IMR-90 (cell line): ENCODE data around the gene PATL2. TPM values are rescaled to one million over a fixed set of nuclear protein-coding genes. Genes with fewer than 3 reads are reported as not detected.

Experiments used
- ATAC-seq: fragments of 200-7000 bp; cut with Tn5 transposase; 2 replicates; pipeline ENCODE4 v1.9.1; 2020; ENCODE audit warnings: low read depth, mild to moderate bottlenecking, moderate library complexity
- BruUV-seq: library from RNA; stranded (reverse); fragments of 400-500 nt; replicated peaks from 2 replicates; lab custom pipeline; 2021; lab: Mats Ljungman, UMichigan
- CTCF ChIA-PET: fragments of 300-600 bp; formaldehyde crosslinking; extraction: SDS; loops from one replicate; lab custom pipeline; 2021; ENCODE audit warnings: antibody characterized with exemption; lab: Yijun Ruan, JAX
- POLR2A ChIA-PET: fragments of 300-600 bp; sonication (Branson Sonifier 250); formaldehyde crosslinking; loops from one replicate; lab custom pipeline; 2022; ENCODE audit warnings: antibody characterized with exemption; ENCODE audit not compliant: unreplicated experiment; lab: Charles Lee
- DNase-seq: peaks from one replicate; pipeline ENCODE4 v3.0.0; 2013
- H2AFZ ChIP-seq: replicated peaks from 2 replicates; pipeline ENCODE3; 2013; ENCODE audit warnings: low read length, mild to moderate bottlenecking; ENCODE audit not compliant: poor library complexity
- H2AK5ac ChIP-seq: 2 replicates; pipeline ENCODE4 v1.6.1; 2013; ENCODE audit warnings: low read depth, low read length, inconsistent platforms
- H2AK9ac ChIP-seq: replicated peaks from 2 replicates; pipeline ENCODE3; 2013; ENCODE audit warnings: mild to moderate bottlenecking, low read depth, low read length, moderate library complexity; ENCODE audit not compliant: poor library complexity
- H2BK120ac ChIP-seq: 2 replicates; pipeline ENCODE4 v1.6.1; 2013; ENCODE audit warnings: low read depth, low read length, inconsistent platforms
- H2BK15ac ChIP-seq: 3 replicates; pipeline ENCODE4 v1.6.1; 2013; ENCODE audit warnings: low read depth, low read length, inconsistent platforms
- H2BK20ac ChIP-seq: 2 replicates; pipeline ENCODE4 v1.6.1; 2013; ENCODE audit warnings: low read depth, mild to moderate bottlenecking, inconsistent platforms, low read length, moderate library complexity
- H2BK5ac ChIP-seq: 2 replicates; pipeline ENCODE4 v1.6.1; 2013; ENCODE audit warnings: mild to moderate bottlenecking, low read depth, low read length, inconsistent platforms; ENCODE audit not compliant: poor library complexity, severe bottlenecking
- H3K14ac ChIP-seq: replicated peaks from 2 replicates; pipeline ENCODE4 v1.6.1; 2013; ENCODE audit warnings: low read depth, low read length, inconsistent platforms
- H3K18ac ChIP-seq: 2 replicates; pipeline ENCODE4 v1.6.1; 2013; ENCODE audit warnings: low read depth, low read length, control low read depth
- H3K23ac ChIP-seq: 2 replicates; pipeline ENCODE4 v1.6.1; 2013; ENCODE audit warnings: low read depth, low read length, inconsistent platforms
- H3K27ac ChIP-seq: 2 replicates; pipeline ENCODE4 v1.5.1; 2013; ENCODE audit warnings: mild to moderate bottlenecking, control low read depth, low read length; ENCODE audit not compliant: insufficient read depth
- H3K27me3 ChIP-seq: 2 replicates; pipeline ENCODE4 v1.6.1; 2013; ENCODE audit warnings: low read length; ENCODE audit not compliant: control insufficient read depth, insufficient read depth
- H3K36me3 ChIP-seq: 2 replicates; pipeline ENCODE4 v1.6.1; 2013; ENCODE audit warnings: low read length, mixed read lengths; ENCODE audit not compliant: control insufficient read depth, insufficient read depth
- H3K4ac ChIP-seq: 2 replicates; pipeline ENCODE4 v1.6.1; 2013; ENCODE audit warnings: low read depth, low read length, inconsistent platforms
- H3K4me1 ChIP-seq: 2 replicates; pipeline ENCODE4 v1.6.1; 2013; ENCODE audit warnings: low read length, mixed read lengths; ENCODE audit not compliant: control insufficient read depth, insufficient read depth
- H3K4me2 ChIP-seq: 2 replicates; pipeline ENCODE4 v1.6.1; 2013; ENCODE audit warnings: low read depth, mild to moderate bottlenecking, control low read depth, low read length, moderate library complexity
- H3K4me3 ChIP-seq: 2 replicates; pipeline ENCODE4 v1.5.1; 2013; ENCODE audit warnings: low read depth, mild to moderate bottlenecking, control low read depth, low read length, moderate library complexity; ENCODE audit not compliant: insufficient read depth
- H3K56ac ChIP-seq: 2 replicates; pipeline ENCODE4 v1.6.1; 2013; ENCODE audit warnings: low read length, inconsistent platforms; ENCODE audit not compliant: insufficient read depth; ENCODE audit errors: extremely low read depth
- H3K79me1 ChIP-seq, 2 experiments: 2 replicates each; pipeline ENCODE4 v1.6.1; 2013; ENCODE audit warnings: low read length in 2 of 2, inconsistent platforms in 1 of 2, low read depth in 1 of 2
- H3K9ac ChIP-seq: 2 replicates; pipeline ENCODE4 v1.6.1; 2013; ENCODE audit warnings: low read depth, low read length, control low read depth
- H3K9me1 ChIP-seq: 2 replicates; pipeline ENCODE4 v1.6.1; 2013; ENCODE audit warnings: low read length, inconsistent platforms; ENCODE audit not compliant: insufficient read depth
- H3K9me3 ChIP-seq: 2 replicates; pipeline ENCODE4 v1.6.1; 2013; ENCODE audit warnings: low read length; ENCODE audit not compliant: control insufficient read depth, insufficient read depth
- H4K20me1 ChIP-seq: 2 replicates; pipeline ENCODE4 v1.6.1; 2013; ENCODE audit warnings: low read length, inconsistent platforms; ENCODE audit not compliant: insufficient read depth
- H4K5ac ChIP-seq: 2 replicates; pipeline ENCODE4 v1.6.1; 2013; ENCODE audit warnings: mild to moderate bottlenecking, low read depth, low read length, control low read depth
- H4K8ac ChIP-seq, 2 experiments: 2 replicates each; pipeline ENCODE4 v1.6.1; 2013; ENCODE audit warnings: low read depth in 2 of 2, low read length in 2 of 2, control low read depth in 1 of 2, inconsistent platforms in 1 of 2
- H4K91ac ChIP-seq: 2 replicates; pipeline ENCODE4 v1.6.1; 2013; ENCODE audit warnings: low read depth, low read length, inconsistent platforms; ENCODE audit not compliant: insufficient read depth
- BHLHE40 ChIP-seq: fragments of 150-350 bp; IDR thresholded peaks from 2 replicates; pipeline ENCODE4 v1.6.1; 2016; ENCODE audit warnings: mild to moderate bottlenecking, low read depth, low read length
- CEBPB ChIP-seq: IDR thresholded peaks from 2 replicates; pipeline ENCODE4 v1.6.1; 2012; ENCODE audit warnings: low read depth, low read length, improper control_type of control experiment
- CHD1 ChIP-seq: IDR thresholded peaks from 2 replicates; pipeline ENCODE4 v1.6.1; 2012; ENCODE audit warnings: low read depth, low read length, improper control_type of control experiment
- CTCF ChIP-seq: conservative IDR thresholded peaks from 2 replicates; pipeline ENCODE4 v1.5.1; 2012; ENCODE audit warnings: mild to moderate bottlenecking, low read depth, low read length, improper control_type of control experiment
- ELK1 ChIP-seq: fragments of 150-350 bp; IDR thresholded peaks from 2 replicates; pipeline ENCODE4 v1.6.1; 2016; ENCODE audit warnings: low read depth, mild to moderate bottlenecking, low read length, moderate library complexity, borderline replicate concordance
- FOS ChIP-seq: fragments of 150-350 bp; IDR thresholded peaks from 2 replicates; pipeline ENCODE4 v1.6.1; 2016; ENCODE audit warnings: low read depth, low read length
- MAFK ChIP-seq: IDR thresholded peaks from 2 replicates; pipeline ENCODE4 v1.6.1; 2012; ENCODE audit warnings: low read depth, low read length, improper control_type of control experiment
- MAZ ChIP-seq: IDR thresholded peaks from 2 replicates; pipeline ENCODE4 v1.6.1; 2012; ENCODE audit warnings: low read depth, mild to moderate bottlenecking, low read length, improper control_type of control experiment, moderate library complexity, borderline replicate concordance
- MXI1 ChIP-seq: IDR thresholded peaks from 2 replicates; pipeline ENCODE4 v1.6.1; 2012; ENCODE audit warnings: low read depth, mild to moderate bottlenecking, low read length, moderate library complexity, borderline replicate concordance
- NFE2L2 ChIP-seq: fragments of 150-350 bp; IDR thresholded peaks from 2 replicates; pipeline ENCODE4 v1.6.1; 2016; ENCODE audit warnings: low read depth, mild to moderate bottlenecking, low read length
- POLR2A ChIP-seq: IDR thresholded peaks from 2 replicates; pipeline ENCODE4 v1.6.1; 2012; ENCODE audit warnings: mild to moderate bottlenecking, low read depth, low read length
- RAD21 ChIP-seq: IDR thresholded peaks from 2 replicates; pipeline ENCODE4 v1.6.1; 2012; ENCODE audit warnings: low read length, improper control_type of control experiment
- RCOR1 ChIP-seq: IDR thresholded peaks from 2 replicates; pipeline ENCODE4 v1.6.1; 2012; ENCODE audit warnings: mild to moderate bottlenecking, low read length, improper control_type of control experiment; ENCODE audit not compliant: insufficient replicate concordance
- RFX5 ChIP-seq: IDR thresholded peaks from 2 replicates; pipeline ENCODE4 v1.8.0; 2012; ENCODE audit warnings: low read depth, mild to moderate bottlenecking, low read length, moderate library complexity
- SMC3 ChIP-seq: fragments of 150-350 bp; IDR thresholded peaks from 2 replicates; pipeline ENCODE4 v1.6.1; 2016; ENCODE audit warnings: low read depth, mild to moderate bottlenecking, antibody characterized with exemption, low read length, moderate library complexity
- USF2 ChIP-seq: fragments of 150-350 bp; IDR thresholded peaks from 2 replicates; pipeline ENCODE4 v1.6.1; 2017; ENCODE audit warnings: mild to moderate bottlenecking, antibody characterized with exemption, low read length, low read depth
- WGBS, 2 experiments: methylation state at CpG; one replicate each; pipeline versions ENCODE4 v1.1.5 to v1.1.7; 2013; ENCODE audit warnings: missing lambda C conversion rate in 2 of 2; ENCODE audit not compliant: insufficient read length in 1 of 2; ENCODE audit errors: extremely low coverage in 2 of 2; 5-methylcytosine and 5-hydroxymethylcytosine counted together
- dilution Hi-C: fragments of 300-500 bp; cut with HindIII; formaldehyde crosslinking; loops from one replicate; pipeline ENCODE4 v1.14.3; 2018; ENCODE audit warnings: low sequenced_read_pairs; ENCODE audit not compliant: unreplicated experiment
- in situ Hi-C: fragments of 300-500 bp; cut with MboI; formaldehyde crosslinking; loops from 3 replicates; pipeline ENCODE4 v1.14.3; 2019; ENCODE audit warnings: low sequenced_read_pairs, inconsistent platforms, mixed read lengths
- intact Hi-C: fragments of 100-400 bp; cut with micrococcal nuclease; formaldehyde crosslinking; loops from 2 replicates; pipeline ENCODE4 v1.10.0; 2022
- polyA plus RNA-seq, 3 experiments: library from polyadenylated mRNA; depleted of rRNA; stranded (reverse); fragments of >200 nt; gene quantifications; 2 replicates each; pipeline ENCODE4 v1.2.3, GENCODE V29; 2012; ENCODE audit warnings: low replicate concordance in 1 of 3
- total RNA-seq: library from RNA; depleted of rRNA; stranded (reverse); fragments of >200 nt; gene quantifications from 2 replicates; pipeline ENCODE4 v1.2.3, GENCODE V29; 2012

PATL2 gene
- total and polyA plus RNA-seq, 2 of the 4 experiments (the other 2 are of a cell fraction), result 0.10 TPM; not detected in 1

- H3K4me2 ChIP-seq, result no peak overlapping the region
- H3K4ac ChIP-seq, result no peak overlapping the region
- no peak overlapping the region for H3K9ac ChIP-seq
- no peak overlapping the region for H3K4me3 ChIP-seq
- H2BK5ac ChIP-seq, result no peak overlapping the region
- POLR2A ChIA-PET, result no interaction called here
- no peak overlapping the region for H3K23ac ChIP-seq
- CTCF ChIA-PET, result no interaction called here
- no peak overlapping the region for H3K56ac ChIP-seq
- H2BK20ac ChIP-seq, result no peak overlapping the region
- dilution Hi-C loops, result no loop called here
- peaks cover 30% of the 10 kb centered on the region for H3K27me3 ChIP-seq
- H3K79me1 ChIP-seq, result no peaks in the 10 kb centered on the region
- H3K14ac ChIP-seq, result no peak overlapping the region
- no peak overlapping the region for H2AK5ac ChIP-seq
- no TSS peak for BruUV-seq
- H4K91ac ChIP-seq, result no peak overlapping the region
- in situ Hi-C loops, result no loop called here
- DNase-seq, result no peak
- no peaks in the 10 kb centered on the region for H4K20me1 ChIP-seq
- H2BK120ac ChIP-seq, result no peak overlapping the region
- intact Hi-C loops, result no loop called here
- H3K18ac ChIP-seq, result no peak overlapping the region
- no peak overlapping the region for H4K8ac ChIP-seq
- TF ChIP-seq NFE2L2 (no peak), RCOR1 (no peak), CEBPB (no peak), MXI1 (no peak), FOS (no peak), USF2 (no peak), SMC3 (no peak), CTCF (no peak), MAZ (no peak), MAFK (no peak), POLR2A (no peak), CHD1 (no peak), BHLHE40 (no peak), RAD21 (no peak), RFX5 (no peak), ELK1 (no peak)
- no peak overlapping the region for H2AFZ ChIP-seq
- H3K9me1 ChIP-seq, result no peaks in the 10 kb centered on the region; the same call in 1 of the 2 replicates
- no CpG with 5 or more reads among the region's 5 CpGs for WGBS, 2 experiments
- H3K9me3 ChIP-seq, result no peaks in the 10 kb centered on the region
- no peak overlapping the region for H2BK15ac ChIP-seq
- no peak for ATAC-seq
- H4K5ac ChIP-seq, result no peak overlapping the region
- no peak overlapping the region for H3K27ac ChIP-seq
- H3K36me3 ChIP-seq, result no peaks in the 10 kb centered on the region
- no peaks in the 10 kb centered on the region for H3K4me1 ChIP-seq
- H2AK9ac ChIP-seq, result no peak overlapping the region
Observed at GRCh38 chr15:44675911-44676310, 35.2 kb downstream of the PATL2 start.
